ENCODE data around the gene SQSTM1.

DNA sequence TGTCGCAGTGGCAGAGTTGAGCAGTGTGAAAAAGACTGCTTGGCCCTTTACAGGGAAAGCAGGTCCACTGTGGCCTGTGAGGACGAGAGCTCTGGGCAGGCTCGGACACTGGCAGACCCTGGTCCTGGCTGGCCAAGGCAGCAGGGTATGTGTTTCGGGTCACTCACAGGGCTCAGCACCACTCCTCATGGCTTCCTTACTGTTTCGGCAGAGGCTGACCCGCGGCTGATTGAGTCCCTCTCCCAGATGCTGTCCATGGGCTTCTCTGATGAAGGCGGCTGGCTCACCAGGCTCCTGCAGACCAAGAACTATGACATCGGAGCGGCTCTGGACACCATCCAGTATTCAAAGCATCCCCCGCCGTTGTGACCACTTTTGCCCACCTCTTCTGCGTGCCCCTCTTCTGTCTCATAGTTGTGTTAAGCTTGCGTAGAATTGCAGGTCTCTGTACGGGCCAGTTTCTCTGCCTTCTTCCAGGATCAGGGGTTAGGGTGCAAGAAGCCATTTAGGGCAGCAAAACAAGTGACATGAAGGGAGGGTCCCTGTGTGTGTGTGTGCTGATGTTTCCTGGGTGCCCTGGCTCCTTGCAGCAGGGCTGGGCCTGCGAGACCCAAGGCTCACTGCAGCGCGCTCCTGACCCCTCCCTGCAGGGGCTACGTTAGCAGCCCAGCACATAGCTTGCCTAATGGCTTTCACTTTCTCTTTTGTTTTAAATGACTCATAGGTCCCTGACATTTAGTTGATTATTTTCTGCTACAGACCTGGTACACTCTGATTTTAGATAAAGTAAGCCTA, 15.7 kb downstream of the SQSTM1 start:
- no peak for TF ChIP-seq POLR2A (IDR thresholded peaks at IDR 0.05)
- TF ChIP-seq, protein P1, sequence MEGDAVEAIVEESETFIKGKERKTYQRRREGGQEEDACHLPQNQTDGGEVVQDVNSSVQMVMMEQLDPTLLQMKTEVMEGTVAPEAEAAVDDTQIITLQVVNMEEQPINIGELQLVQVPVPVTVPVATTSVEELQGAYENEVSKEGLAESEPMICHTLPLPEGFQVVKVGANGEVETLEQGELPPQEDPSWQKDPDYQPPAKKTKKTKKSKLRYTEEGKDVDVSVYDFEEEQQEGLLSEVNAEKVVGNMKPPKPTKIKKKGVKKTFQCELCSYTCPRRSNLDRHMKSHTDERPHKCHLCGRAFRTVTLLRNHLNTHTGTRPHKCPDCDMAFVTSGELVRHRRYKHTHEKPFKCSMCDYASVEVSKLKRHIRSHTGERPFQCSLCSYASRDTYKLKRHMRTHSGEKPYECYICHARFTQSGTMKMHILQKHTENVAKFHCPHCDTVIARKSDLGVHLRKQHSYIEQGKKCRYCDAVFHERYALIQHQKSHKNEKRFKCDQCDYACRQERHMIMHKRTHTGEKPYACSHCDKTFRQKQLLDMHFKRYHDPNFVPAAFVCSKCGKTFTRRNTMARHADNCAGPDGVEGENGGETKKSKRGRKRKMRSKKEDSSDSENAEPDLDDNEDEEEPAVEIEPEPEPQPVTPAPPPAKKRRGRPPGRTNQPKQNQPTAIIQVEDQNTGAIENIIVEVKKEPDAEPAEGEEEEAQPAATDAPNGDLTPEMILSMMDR (IDR thresholded peaks at IDR 0.05): peak in 1 of 6 experiments; percentile 2

Data from adrenal gland (tissue), 5 donors.